ENCODE measurements around the gene AP5Z1. TPM values are rescaled to one million over a fixed set of nuclear protein-coding genes. Genes with fewer than 3 reads are reported as not detected.

AP5Z1 gene
- total RNA-seq, 2 donors from 2014 or later, result 31.0 to 34.7 TPM

- peaks cover 15% of the 10 kb centered on the region for H3K36me3 ChIP-seq (ENCODE audit: control insufficient read depth, insufficient read depth, low read length)
- Mint-ChIP-seq H3K4me1 (no peaks in the 10 kb centered on the region), H3K36me3 (ENCODE audit: low read depth) (peaks cover 39% of the 10 kb centered on the region), H3K4me3 (no peak overlapping the region), H3K9me3 (peaks cover 13% of the 10 kb centered on the region), H3K27me3 (ENCODE audit: insufficient read depth) (no peaks in the 10 kb centered on the region), H3K27ac (no peak overlapping the region)
- H3K27ac ChIP-seq (ENCODE audit: low read depth, low read length), result no peak overlapping the region
- peaks cover 5% of the 10 kb centered on the region for H3K9me3 ChIP-seq (ENCODE audit: control insufficient read depth, low read length)
- no peaks in the 10 kb centered on the region for H3K27me3 ChIP-seq (ENCODE audit: control insufficient read depth, insufficient read depth, low read length, poor library complexity, severe bottlenecking)
- H3K4me1 ChIP-seq (ENCODE audit: control insufficient read depth, insufficient read depth, low read length), result no peaks in the 10 kb centered on the region
- TF ChIP-seq, protein P1, sequence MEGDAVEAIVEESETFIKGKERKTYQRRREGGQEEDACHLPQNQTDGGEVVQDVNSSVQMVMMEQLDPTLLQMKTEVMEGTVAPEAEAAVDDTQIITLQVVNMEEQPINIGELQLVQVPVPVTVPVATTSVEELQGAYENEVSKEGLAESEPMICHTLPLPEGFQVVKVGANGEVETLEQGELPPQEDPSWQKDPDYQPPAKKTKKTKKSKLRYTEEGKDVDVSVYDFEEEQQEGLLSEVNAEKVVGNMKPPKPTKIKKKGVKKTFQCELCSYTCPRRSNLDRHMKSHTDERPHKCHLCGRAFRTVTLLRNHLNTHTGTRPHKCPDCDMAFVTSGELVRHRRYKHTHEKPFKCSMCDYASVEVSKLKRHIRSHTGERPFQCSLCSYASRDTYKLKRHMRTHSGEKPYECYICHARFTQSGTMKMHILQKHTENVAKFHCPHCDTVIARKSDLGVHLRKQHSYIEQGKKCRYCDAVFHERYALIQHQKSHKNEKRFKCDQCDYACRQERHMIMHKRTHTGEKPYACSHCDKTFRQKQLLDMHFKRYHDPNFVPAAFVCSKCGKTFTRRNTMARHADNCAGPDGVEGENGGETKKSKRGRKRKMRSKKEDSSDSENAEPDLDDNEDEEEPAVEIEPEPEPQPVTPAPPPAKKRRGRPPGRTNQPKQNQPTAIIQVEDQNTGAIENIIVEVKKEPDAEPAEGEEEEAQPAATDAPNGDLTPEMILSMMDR (conservative IDR thresholded peaks at IDR 0.05), result no peak
- DNase-seq, result no peak
- 92 to 95% methylated on average over 8 to 9 of the region's 9 CpGs for WGBS, 2 experiments (ENCODE audit: insufficient coverage in 1 of 2, insufficient read length in 1 of 2)
- H3K4me3 ChIP-seq (ENCODE audit: low read length), result no peak overlapping the region
- H3K9ac ChIP-seq (ENCODE audit: extremely low read depth, low read length, poor library complexity, severe bottlenecking), result no peak overlapping the region
These were observed 21.0 kb downstream of the AP5Z1 start for GRCh38 chr7:4796453-4796852.

GRCh38 chr7:4797858-4798705 lies 22.7 kb downstream of the AP5Z1 start:
- peaks cover 2% of the 10 kb centered on the region for H3K36me3 ChIP-seq (ENCODE audit: control insufficient read depth, insufficient read depth, low read length)
- H3K27me3 Mint-ChIP-seq (ENCODE audit: insufficient read depth), result no peaks in the 10 kb centered on the region
- H3K4me3 Mint-ChIP-seq, result no peak overlapping the region
- no peak overlapping the region for H3K4me3 ChIP-seq (ENCODE audit: low read length)
- peaks cover 5% of the 10 kb centered on the region for H3K9me3 ChIP-seq (ENCODE audit: control insufficient read depth, low read length)
- peaks cover 13% of the 10 kb centered on the region for H3K9me3 Mint-ChIP-seq
- H3K27me3 ChIP-seq (ENCODE audit: control insufficient read depth, insufficient read depth, low read length, poor library complexity, severe bottlenecking), result no peaks in the 10 kb centered on the region
- H3K9ac ChIP-seq (ENCODE audit: extremely low read depth, low read length, poor library complexity, severe bottlenecking), result no peak overlapping the region
- H3K27ac ChIP-seq (ENCODE audit: low read depth, low read length), result no peak overlapping the region
- no peak overlapping the region for H3K27ac Mint-ChIP-seq
- TF ChIP-seq, protein P1 (conservative IDR thresholded peaks at IDR 0.05), result peak; percentile 99
- H3K4me1 ChIP-seq (ENCODE audit: control insufficient read depth, insufficient read depth, low read length), result no peaks in the 10 kb centered on the region
- peak; percentile 93 for DNase-seq
- 45 to 75% methylated on average over 8 to 33 of the region's 37 CpGs for WGBS, 2 experiments (ENCODE audit: insufficient coverage in 1 of 2, insufficient read length in 1 of 2)
- H3K4me1 Mint-ChIP-seq, result no peaks in the 10 kb centered on the region
- peaks cover 35% of the 10 kb centered on the region for H3K36me3 Mint-ChIP-seq (ENCODE audit: low read depth)

DNA sequence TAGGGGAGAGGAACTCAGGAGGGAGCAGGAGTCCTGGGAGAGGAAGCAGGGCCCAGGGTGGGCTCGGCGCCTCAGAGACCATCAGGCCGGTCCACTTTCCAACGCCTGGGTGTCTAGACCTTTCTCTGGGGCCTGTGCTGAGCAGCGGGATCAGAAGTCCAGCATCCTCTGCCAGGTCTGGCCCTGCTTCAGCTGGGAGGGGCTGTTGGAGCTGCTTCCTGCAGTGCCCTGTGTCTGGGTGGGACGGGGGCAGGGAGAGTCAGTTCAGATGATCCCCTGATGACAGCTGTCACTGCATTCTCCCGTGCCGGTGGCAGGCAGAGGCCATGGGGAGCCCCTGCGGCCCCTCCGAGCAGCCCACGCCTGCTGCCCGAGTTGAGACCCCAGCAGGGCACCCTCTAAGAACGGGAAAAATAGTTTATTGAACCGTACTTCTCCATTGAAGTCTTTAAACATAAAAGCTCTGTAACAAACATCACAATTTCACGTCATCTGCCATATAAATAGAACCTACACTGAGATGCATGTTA lies 23.3 kb downstream of the AP5Z1 start:
- H3K4me1 Mint-ChIP-seq, result no peaks in the 10 kb centered on the region
- WGBS, 2 experiments (ENCODE audit: insufficient coverage in 1 of 2, insufficient read length in 1 of 2), result 91 to 93% methylated on average over 7 to 15 of the region's 15 CpGs
- H3K4me3 ChIP-seq (ENCODE audit: low read length), result no peak overlapping the region
- no peaks in the 10 kb centered on the region for H3K4me1 ChIP-seq (ENCODE audit: control insufficient read depth, insufficient read depth, low read length)
- no peak overlapping the region for H3K27ac ChIP-seq (ENCODE audit: low read depth, low read length)
- no peak for DNase-seq
- no peaks in the 10 kb centered on the region for H3K27me3 Mint-ChIP-seq (ENCODE audit: insufficient read depth)
- H3K36me3 Mint-ChIP-seq (ENCODE audit: low read depth), result peaks cover 33% of the 10 kb centered on the region
- H3K27me3 ChIP-seq (ENCODE audit: control insufficient read depth, insufficient read depth, low read length, poor library complexity, severe bottlenecking), result no peaks in the 10 kb centered on the region
- peaks cover 11% of the 10 kb centered on the region for H3K9me3 Mint-ChIP-seq
- H3K9ac ChIP-seq (ENCODE audit: extremely low read depth, low read length, poor library complexity, severe bottlenecking), result no peak overlapping the region
- peaks cover 5% of the 10 kb centered on the region for H3K9me3 ChIP-seq (ENCODE audit: control insufficient read depth, low read length)
- H3K27ac Mint-ChIP-seq, result no peak overlapping the region
- no peaks in the 10 kb centered on the region for H3K36me3 ChIP-seq (ENCODE audit: control insufficient read depth, insufficient read depth, low read length)
- TF ChIP-seq, protein P1 (conservative IDR thresholded peaks at IDR 0.05), result no peak
- no peak overlapping the region for H3K4me3 Mint-ChIP-seq
